K562 treated with DMSO at 1 percent for 24 hours (cell line): ENCODE results near the gene CCDC185. TPM values are rescaled to one million over a fixed set of nuclear protein-coding genes. Genes with fewer than 3 reads are reported as not detected.

Experiments
- total RNA-seq: library from RNA; unstranded; fragments of 300-600 nt; gene quantifications from 2 replicates; pipeline ENCODE4 v1.2.3, GENCODE V29; 2022; ENCODE audit warnings: low read depth; ENCODE audit not compliant: insufficient read depth

The CCDC185 gene
- total RNA-seq = not detected in 2 replicates

DNA sequence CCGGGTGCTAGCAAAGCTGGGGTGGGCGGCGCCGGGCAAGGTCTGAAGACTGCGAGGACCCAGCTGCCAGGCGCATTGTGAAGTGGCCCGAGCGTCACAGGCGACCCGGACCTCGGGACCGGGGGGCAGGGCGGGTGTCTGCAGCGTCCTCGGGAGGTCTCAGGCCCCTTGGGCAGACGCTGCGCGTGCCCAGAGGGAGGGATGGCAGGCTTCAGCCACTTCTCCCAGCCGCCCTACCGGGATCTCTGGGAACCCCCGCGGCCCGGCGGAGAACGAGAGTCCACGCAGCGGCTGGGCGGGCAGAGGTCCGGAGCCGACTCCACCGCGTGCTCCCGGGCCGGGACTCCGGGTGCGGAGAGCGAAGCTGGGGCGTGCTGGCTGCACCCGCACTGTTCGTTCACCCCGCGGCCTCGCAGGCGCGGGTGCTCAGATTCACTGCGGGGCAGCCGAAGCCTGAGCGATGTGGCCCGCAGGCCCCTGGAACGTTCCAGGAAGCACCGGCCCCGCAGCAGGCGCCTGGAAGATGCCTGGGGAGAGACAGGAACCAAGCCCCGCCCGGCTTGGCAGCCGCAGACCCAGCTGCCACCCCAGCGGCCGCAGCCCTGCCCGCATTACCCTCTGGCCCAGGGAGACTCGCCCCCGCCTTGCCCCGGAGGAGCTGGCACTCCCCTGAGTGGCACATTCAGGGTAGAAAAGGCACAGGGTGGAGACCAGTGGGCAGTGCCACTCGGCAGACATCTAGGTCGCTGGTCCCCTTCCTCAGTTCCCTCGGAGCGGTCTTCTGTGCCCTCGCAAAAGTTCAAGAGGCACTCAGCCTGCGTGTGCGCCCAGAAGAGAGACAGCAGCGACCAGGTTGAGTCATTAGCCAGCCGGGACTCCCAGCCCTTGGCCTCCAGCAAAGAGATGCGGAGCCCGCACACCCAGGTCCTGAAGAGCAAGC lies at the start of gene CCDC185:
TSS of gene CCDC185 (plus strand) at position 141 of the 940 bp plus-strand sequence. CDS start at position 202, 61 bp downstream.

DNA sequence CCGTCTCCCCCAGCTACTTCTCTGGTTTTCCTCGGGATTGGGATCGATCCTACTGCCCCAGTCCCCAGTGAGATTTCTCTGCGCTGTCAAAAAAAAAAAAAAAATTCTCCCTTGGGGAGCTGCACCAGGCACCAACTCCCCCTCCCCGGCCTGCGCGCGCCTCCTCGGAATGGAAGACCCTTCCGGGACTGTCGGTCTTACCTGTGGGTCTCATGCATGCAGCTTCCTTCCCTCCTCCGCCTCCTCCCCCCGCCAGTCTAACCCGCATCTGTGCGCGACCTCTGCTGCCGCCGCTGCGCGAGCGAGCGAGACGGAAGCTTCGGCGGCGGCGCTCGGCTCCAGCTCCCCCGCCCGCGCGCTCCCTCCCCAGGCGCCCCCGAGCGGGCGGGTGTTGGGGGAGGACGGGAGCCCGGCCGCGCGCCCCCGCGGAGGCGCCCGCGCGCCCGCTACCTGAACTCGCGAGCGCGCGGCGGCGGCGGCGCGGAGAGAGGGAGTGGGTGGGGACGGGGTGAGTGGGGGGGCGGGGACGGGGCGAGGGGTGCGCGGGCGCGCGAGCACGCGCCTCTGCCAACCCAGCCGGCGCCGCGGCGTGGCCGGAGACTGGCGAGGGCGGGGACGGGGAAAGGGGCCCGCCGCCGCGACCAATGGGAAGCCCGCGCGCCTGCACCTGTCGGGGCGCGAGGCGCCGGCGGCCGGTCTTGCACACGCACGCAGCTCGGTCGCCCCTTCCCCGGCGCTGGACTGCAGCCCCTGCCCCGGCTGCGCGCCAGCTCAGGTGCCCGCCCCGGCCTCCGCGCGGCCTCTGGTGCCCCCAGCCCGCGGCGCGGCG lies 29.1 kb upstream of the CCDC185 start, which contains the start of gene SUSD4:
TSS of gene SUSD4 (minus strand) at position 321 of the 829 bp plus-strand sequence. CDS start 751 bp downstream, outside the sequence.

Other genes starting within 250 kb of the CCDC185 start
- gene SUSD4, start 29.2 kb upstream of the CCDC185 start, total RNA-seq = 0.21 and 0.43 TPM in 2 replicates